Mucosa of rectum (tissue), 2 donors: ENCODE data around the gene SH3RF3.

ENCODE experiments used
- H3K27ac ChIP-seq, 2 donors: one replicate each; pipeline ENCODE4 v1.7.0; 2013; ENCODE audit warnings: inconsistent platforms in 2 of 2, low read depth in 2 of 2, low read length in 2 of 2
- H3K27me3 ChIP-seq, 2 donors: one replicate each; pipeline ENCODE4 v1.7.0; 2013; ENCODE audit warnings: low read length in 2 of 2; ENCODE audit not compliant: control insufficient read depth in 2 of 2, insufficient read depth in 2 of 2
- H3K36me3 ChIP-seq, 2 donors: one replicate each; pipeline ENCODE4 v1.7.0; 2013; ENCODE audit warnings: low read length in 2 of 2; ENCODE audit not compliant: control insufficient read depth in 2 of 2, insufficient read depth in 2 of 2
- H3K4me1 ChIP-seq, 2 donors: one replicate each; pipeline ENCODE4 v1.7.0; 2013; ENCODE audit warnings: low read length in 2 of 2, mild to moderate bottlenecking in 1 of 2; ENCODE audit not compliant: control insufficient read depth in 2 of 2, insufficient read depth in 2 of 2
- H3K4me3 ChIP-seq, 2 donors: one replicate each; pipeline ENCODE4 v1.7.0; 2013; ENCODE audit warnings: low read length in 2 of 2
- H3K9ac ChIP-seq, 2 donors: one replicate each; pipeline ENCODE4 v1.7.0; 2013; ENCODE audit warnings: low read length in 2 of 2, low read depth in 1 of 2, mild to moderate bottlenecking in 1 of 2
- H3K9me3 ChIP-seq, 2 donors: one replicate each; pipeline ENCODE4 v1.7.0; 2013; ENCODE audit warnings: low read length in 2 of 2; ENCODE audit not compliant: control insufficient read depth in 2 of 2
- donor health status: healthy.
- donor health status: Normal muscosa, but diverticular disease.

Gene SH3RF3

DNA sequence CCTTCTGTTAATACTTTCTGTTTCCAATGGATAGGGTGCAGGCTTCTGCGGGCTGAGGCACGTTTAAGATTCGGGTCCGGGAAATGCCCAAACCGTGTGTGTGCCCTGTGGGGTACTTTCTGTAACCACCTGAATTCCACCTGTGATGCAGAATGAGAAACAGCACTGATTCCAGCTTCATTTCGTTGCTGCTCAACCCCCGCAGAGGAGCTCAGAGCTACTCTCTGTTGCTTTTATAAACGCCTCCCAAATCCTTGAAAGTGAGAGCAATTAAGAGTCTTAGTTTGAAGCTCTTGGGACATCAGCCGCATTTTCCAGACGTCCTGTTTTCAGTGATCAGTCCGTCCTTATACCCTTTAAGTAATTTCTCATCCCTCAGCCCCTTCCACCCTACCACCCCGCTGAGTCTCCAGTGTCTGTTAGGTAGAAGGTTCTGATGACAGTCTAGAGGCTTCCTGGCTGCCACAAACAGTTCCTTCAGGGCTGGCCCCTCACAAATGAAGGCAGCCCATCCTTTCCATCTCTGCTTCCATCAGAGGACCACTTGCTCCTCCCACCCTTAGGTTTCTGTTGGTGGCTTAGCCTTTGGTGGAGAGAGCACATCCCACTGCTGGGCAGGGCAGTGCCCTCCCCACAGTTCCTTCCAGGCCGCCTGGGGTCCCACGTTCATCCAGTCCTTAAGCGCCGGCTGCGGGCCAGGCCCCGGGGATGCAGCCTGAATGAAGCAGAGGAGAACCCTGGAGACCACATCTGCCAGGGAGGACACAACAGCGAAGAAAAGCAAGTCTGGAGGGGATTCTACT, 254.7 kb downstream of the SH3RF3 start:
- Histone ChIP-seq H3K4me1 (no peaks in the 10 kb centered on the region), H3K27ac (no peak overlapping the region)

DNA sequence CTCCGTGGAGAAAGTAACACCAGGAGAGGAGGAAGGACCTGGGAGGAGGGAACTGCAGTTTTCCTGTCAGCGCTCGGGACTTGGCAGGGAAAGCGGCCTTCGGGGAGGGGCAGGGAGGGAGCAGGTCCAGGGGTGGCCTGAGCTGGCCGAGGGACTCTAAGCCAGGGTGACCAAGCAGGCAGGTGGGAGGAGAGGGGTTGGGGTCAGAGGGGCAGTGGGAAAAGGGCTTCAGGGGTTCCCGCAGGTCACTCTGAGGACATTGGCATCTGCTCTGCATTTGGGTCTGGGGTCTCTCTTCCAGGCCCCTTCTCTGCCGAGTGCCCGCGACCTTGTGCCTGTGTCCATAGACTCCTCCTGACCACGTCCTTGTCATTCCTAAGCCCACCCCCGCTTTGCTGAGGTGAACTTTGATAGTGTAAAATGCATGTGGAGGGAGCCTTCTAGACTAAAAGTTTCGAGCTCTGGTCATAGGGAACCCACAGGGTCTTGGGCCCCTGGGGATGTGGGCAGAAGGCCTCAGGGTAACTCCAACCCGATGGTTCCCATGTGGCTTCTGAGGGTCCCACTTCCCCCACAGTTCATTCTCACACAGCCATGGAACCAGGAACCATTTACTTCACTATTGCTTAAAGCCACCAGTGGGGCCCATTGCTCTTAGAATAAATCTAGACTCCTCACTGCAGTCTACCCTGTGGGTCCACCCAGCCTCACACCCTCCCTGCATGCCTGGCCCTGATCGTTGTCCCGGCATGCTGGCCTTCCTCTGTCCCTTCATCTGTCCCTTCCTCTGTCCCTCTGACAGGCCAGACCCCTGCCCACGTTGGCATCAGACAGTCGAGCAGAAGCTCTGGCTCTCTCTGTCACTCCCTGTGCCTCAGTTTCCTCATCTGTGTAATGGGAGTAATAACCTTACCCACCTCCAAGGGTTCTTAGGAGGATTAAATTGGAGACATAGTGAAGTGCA, 255.6 kb downstream of the SH3RF3 start:
- Histone ChIP-seq H3K27ac (no peak overlapping the region), H3K27me3 (no peaks in the 10 kb centered on the region), H3K36me3 (no peaks in the 10 kb centered on the region), H3K4me1 (no peaks in the 10 kb centered on the region), H3K4me3 (no peak overlapping the region), H3K9ac (no peak overlapping the region), H3K9me3 (no peaks in the 10 kb centered on the region)

More for the DNA sequence above, 254.7 kb downstream of the SH3RF3 start:
- Histone ChIP-seq H3K27me3 (no peaks in the 10 kb centered on the region), H3K36me3 (no peaks in the 10 kb centered on the region), H3K4me3 (no peak overlapping the region), H3K9me3 (no peaks in the 10 kb centered on the region), H3K9ac (no peak overlapping the region)

DNA sequence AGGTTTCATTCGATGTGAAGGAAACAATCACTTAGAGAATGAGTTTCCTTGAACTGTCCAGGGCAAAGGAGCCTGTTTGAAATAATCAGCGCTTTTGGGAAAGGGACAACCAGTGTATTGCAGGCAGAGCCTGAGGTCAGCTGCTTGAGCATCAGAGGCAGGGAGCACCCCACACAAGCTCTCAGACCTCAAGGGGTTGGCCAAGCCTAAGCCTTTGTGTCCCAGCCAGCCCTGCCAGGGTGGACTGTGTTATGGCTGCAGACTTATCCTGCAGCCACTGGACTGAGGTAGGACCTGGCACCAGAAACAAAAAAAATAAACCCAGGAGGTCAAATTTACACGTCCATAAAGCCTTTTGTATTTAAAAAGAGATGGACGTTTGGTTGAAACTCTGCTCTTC, 256.5 kb downstream of the SH3RF3 start:
- Histone ChIP-seq H3K36me3 (no peaks in the 10 kb centered on the region), H3K9ac (no peak overlapping the region), H3K4me1 (no peaks in the 10 kb centered on the region), H3K9me3 (no peaks in the 10 kb centered on the region), H3K27me3 (no peaks in the 10 kb centered on the region), H3K27ac (no peak overlapping the region), H3K4me3 (no peak overlapping the region)

- no peak overlapping the region for H3K4me3 ChIP-seq
- H3K36me3 ChIP-seq, result no peaks in the 10 kb centered on the region
- H3K27ac ChIP-seq, result no peak overlapping the region
- no peaks in the 10 kb centered on the region for H3K9me3 ChIP-seq
- H3K9ac ChIP-seq, result no peak overlapping the region
- H3K27me3 ChIP-seq, result no peaks in the 10 kb centered on the region
- H3K4me1 ChIP-seq, result no peaks in the 10 kb centered on the region
These were observed 257.1 kb downstream of the SH3RF3 start for GRCh38 chr2:109386004-109386695.

GRCh38 chr2:109387221-109387735, 258.3 kb downstream of the SH3RF3 start:
- Histone ChIP-seq H3K36me3 (no peaks in the 10 kb centered on the region), H3K27ac (no peak overlapping the region), H3K9ac (no peak overlapping the region), H3K4me3 (no peak overlapping the region), H3K27me3 (no peaks in the 10 kb centered on the region), H3K9me3 (no peaks in the 10 kb centered on the region), H3K4me1 (no peaks in the 10 kb centered on the region)

DNA sequence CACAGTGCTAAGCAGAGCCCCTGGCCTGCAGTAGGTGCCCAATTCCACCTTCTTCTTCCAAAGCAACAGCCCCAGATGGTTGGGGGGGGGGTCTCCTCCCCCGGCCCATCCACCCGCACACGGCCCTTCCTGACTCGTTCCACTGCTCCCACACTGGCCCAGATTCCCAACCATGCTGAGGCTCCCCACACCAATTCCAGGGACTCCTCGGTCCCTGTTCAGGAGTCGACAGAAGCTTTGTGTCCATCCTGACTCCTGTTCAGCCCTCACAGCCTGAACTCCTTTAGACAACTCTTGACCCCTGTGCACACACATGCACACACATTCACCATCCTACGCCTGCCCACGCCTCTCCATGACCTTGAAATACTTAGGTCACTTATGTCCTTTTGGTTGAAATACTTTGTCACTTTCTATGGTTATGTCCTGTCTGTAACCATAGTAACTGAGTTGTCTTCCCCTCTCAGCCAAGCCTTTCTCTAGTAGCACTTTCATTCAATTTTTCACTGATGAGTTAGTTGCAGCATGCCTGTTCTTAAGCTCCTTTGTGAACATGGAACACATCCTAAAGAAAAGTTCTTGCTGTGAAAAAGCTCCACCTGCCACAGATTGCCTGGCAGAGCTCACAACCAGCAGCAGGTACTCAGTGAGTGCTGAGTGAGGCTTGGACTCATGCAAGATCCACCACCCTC, 258.9 kb downstream of the SH3RF3 start:
- Histone ChIP-seq H3K27ac (no peak overlapping the region), H3K9ac (no peak overlapping the region), H3K4me1 (no peaks in the 10 kb centered on the region), H3K36me3 (no peaks in the 10 kb centered on the region), H3K27me3 (no peaks in the 10 kb centered on the region), H3K9me3 (no peaks in the 10 kb centered on the region), H3K4me3 (no peak overlapping the region)

- Histone ChIP-seq H3K27ac (no peak overlapping the region), H3K4me1 (peaks cover 0 to 1% of the 10 kb centered on the region in 2 donors), H3K4me3 (no peak overlapping the region), H3K36me3 (no peaks in the 10 kb centered on the region), H3K9me3 (no peaks in the 10 kb centered on the region), H3K9ac (no peak overlapping the region), H3K27me3 (no peaks in the 10 kb centered on the region)
These were observed 262.2 kb downstream of the SH3RF3 start for GRCh38 chr2:109391243-109391642.

GRCh38 chr2:109392140-109392539, 263.1 kb downstream of the SH3RF3 start:
- H3K4me3 ChIP-seq, result no peak overlapping the region
- H3K36me3 ChIP-seq, result no peaks in the 10 kb centered on the region
- no peak overlapping the region for H3K27ac ChIP-seq
- H3K4me1 ChIP-seq, result peaks cover 0 to 4% of the 10 kb centered on the region in 2 donors
- H3K9me3 ChIP-seq, result no peaks in the 10 kb centered on the region
- no peak overlapping the region for H3K9ac ChIP-seq
- H3K27me3 ChIP-seq, result no peaks in the 10 kb centered on the region

GRCh38 chr2:109392816-109393661, 264.0 kb downstream of the SH3RF3 start:
- no peaks in the 10 kb centered on the region for H3K27me3 ChIP-seq
- no peaks in the 10 kb centered on the region for H3K36me3 ChIP-seq
- no peaks in the 10 kb centered on the region for H3K9me3 ChIP-seq
- H3K4me3 ChIP-seq, result no peak overlapping the region
- peaks cover 0 to 4% of the 10 kb centered on the region in 2 donors for H3K4me1 ChIP-seq
- H3K9ac ChIP-seq, result no peak overlapping the region
- H3K27ac ChIP-seq, result no peak overlapping the region
